Activated CD8-positive, alpha-beta memory T cell treated with anti-CD3 and anti-CD28 coated beads, Interleukin-2, amount 10 ng/mL, durations not matched to agents 7 days and 5 days (primary cell): ENCODE data around the gene SIVA1. TPM values are rescaled to one million over a fixed set of nuclear protein-coding genes. Genes with fewer than 3 reads are reported as not detected.

ENCODE experiments used
- ATAC-seq: fragments of 150-1000 bp; cut with Tn5 transposase; one replicate; pipeline ENCODE4 v1.10.0; 2021; ENCODE audit warnings: moderate library complexity
- CTCF ChIA-PET: fragments of 350-600 bp; sonication (Branson Sonifier 250); formaldehyde crosslinking; loops from one replicate; lab custom pipeline; 2021; ENCODE audit warnings: antibody characterized with exemption; lab: Charles Lee
- DNase-seq: peaks from one replicate; pipeline ENCODE4 v3.0.0-alpha.2; 2020
- H3K27ac Mint-ChIP-seq: one replicate; pipeline ENCODE4 v1.8.0; 2021; ENCODE audit warnings: mild to moderate bottlenecking, mixed read lengths
- H3K27me3 Mint-ChIP-seq: one replicate; pipeline ENCODE4 v1.8.0; 2021; ENCODE audit warnings: mixed read lengths
- H3K36me3 Mint-ChIP-seq: one replicate; pipeline ENCODE4 v1.8.0; 2021; ENCODE audit warnings: mild to moderate bottlenecking, mixed read lengths
- H3K4me1 Mint-ChIP-seq: one replicate; pipeline ENCODE4 v1.8.0; 2021; ENCODE audit warnings: mixed read lengths
- H3K4me3 Mint-ChIP-seq: one replicate; pipeline ENCODE4 v1.8.0; 2021; ENCODE audit warnings: mild to moderate bottlenecking, moderate library complexity, mixed read lengths
- H3K9me3 Mint-ChIP-seq: one replicate; pipeline ENCODE4 v1.8.0; 2022; ENCODE audit warnings: low read depth, mixed read lengths
- total RNA-seq, 2 experiments: library from RNA; stranded (reverse); gene quantifications; one replicate each; pipeline ENCODE4 v1.2.3, GENCODE V29; 2021

The SIVA1 gene
- total RNA-seq, 2 experiments from 2014 or later: 127 to 140 TPM

DNA sequence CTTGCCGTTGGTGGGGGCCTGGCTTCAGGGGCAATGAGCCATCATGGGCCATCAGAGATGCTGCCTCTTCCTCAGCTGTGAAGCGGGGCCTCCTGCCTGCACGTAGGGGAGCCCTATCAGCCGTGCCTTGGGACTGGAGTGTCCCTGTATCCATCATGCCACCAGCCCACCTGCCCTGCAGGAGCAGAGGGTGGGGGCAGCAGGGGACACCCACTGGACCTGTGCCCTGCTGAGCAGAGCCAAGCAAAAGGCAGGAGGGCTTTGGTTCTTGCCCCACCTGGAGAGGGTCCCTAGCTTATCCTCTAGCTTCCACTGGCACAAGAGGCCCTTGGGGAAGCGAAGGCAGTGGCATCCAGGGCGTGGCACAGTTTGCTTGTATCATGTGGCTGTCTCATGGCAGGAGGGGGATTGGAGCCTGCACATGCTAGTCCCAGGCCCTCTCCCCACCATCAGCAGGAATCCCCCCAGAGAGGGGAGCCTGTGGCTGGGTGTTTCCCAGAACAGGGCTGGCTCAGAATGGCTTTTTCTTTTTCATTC lies 18.8 kb upstream of the SIVA1 start:
- CTCF ChIA-PET: no interaction called here
- H3K9me3 Mint-ChIP-seq: no peaks in the 10 kb centered on the region

DNA sequence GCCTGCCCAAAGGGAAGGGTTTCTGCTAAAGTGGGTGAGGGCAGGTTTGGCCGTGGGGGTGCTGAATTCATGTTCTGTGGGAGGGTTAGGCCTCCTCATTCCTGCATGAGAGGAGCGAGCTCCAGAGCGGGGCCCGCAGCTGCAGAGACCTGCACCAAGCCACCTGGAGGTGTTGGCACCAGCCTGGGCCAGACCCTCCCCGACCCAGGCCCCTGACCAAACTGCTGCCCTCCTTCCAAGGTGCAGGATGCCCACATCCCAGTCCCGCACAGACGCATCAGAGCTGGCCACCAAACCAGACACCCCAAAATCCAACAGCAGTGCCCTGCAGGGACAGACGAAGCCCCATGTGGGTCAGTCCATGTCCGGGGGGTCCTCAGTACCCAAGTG lies 18.4 kb upstream of the SIVA1 start:
- no peaks in the 10 kb centered on the region for H3K36me3 Mint-ChIP-seq
- DNase-seq (no peak), ATAC-seq (no peak)
- no peak overlapping the region for H3K4me3 Mint-ChIP-seq
- CTCF ChIA-PET: no interaction called here
- H3K9me3 Mint-ChIP-seq: no peaks in the 10 kb centered on the region
- H3K27ac Mint-ChIP-seq: no peak overlapping the region
- H3K4me1 Mint-ChIP-seq: no peaks in the 10 kb centered on the region
- no peaks in the 10 kb centered on the region for H3K27me3 Mint-ChIP-seq

More for the DNA sequence above, 18.8 kb upstream of the SIVA1 start:
- Mint-ChIP-seq H3K27ac (no peak overlapping the region), H3K36me3 (no peaks in the 10 kb centered on the region), H3K27me3 (no peaks in the 10 kb centered on the region), H3K4me1 (no peaks in the 10 kb centered on the region), H3K4me3 (no peak overlapping the region)
- ATAC-seq: no peak
- no peak for DNase-seq

DNA sequence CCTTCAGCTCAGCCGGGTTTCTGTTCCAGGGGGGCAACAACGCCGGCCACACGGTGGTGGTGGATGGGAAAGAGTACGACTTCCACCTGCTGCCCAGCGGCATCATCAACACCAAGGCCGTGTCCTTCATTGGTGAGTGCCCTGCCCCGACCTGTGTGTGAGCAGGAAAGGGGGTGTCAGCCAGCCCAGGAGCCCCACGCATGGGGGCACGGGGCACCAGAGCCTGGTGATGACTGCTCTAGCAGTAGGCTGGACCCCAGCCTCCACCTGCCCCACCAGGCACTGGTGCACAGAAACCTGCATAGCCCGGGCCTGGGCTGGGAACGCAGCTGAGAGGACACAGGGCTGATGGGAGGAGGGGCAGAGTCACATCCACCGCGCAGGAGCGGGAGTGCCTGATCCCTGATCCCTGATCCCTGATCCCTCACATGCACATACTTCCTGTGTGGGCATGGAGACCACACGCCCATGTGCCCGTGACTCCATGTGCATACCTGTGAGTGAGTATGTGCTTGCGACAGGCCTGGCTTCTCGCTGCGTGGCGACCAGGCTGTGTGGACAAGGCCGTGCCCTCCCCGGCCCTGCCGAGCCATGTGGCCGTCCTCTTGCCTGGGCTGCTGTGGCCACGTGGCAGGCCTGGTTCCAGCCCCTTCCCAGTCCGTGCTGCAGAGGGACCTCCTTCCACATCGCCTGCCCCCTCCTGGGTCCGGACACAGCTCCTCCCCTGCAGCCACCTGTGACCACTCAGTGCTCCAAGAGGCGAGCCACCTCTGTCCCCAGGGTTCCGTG lies 17.8 kb upstream of the SIVA1 start:
- no peaks in the 10 kb centered on the region for H3K4me1 Mint-ChIP-seq
- H3K9me3 Mint-ChIP-seq: no peaks in the 10 kb centered on the region
- DNase-seq (no peak), ATAC-seq (no peak)
- H3K4me3 Mint-ChIP-seq: no peak overlapping the region
- no peaks in the 10 kb centered on the region for H3K27me3 Mint-ChIP-seq
- H3K36me3 Mint-ChIP-seq: no peaks in the 10 kb centered on the region
- CTCF ChIA-PET: no interaction called here
- no peak overlapping the region for H3K27ac Mint-ChIP-seq

DNA sequence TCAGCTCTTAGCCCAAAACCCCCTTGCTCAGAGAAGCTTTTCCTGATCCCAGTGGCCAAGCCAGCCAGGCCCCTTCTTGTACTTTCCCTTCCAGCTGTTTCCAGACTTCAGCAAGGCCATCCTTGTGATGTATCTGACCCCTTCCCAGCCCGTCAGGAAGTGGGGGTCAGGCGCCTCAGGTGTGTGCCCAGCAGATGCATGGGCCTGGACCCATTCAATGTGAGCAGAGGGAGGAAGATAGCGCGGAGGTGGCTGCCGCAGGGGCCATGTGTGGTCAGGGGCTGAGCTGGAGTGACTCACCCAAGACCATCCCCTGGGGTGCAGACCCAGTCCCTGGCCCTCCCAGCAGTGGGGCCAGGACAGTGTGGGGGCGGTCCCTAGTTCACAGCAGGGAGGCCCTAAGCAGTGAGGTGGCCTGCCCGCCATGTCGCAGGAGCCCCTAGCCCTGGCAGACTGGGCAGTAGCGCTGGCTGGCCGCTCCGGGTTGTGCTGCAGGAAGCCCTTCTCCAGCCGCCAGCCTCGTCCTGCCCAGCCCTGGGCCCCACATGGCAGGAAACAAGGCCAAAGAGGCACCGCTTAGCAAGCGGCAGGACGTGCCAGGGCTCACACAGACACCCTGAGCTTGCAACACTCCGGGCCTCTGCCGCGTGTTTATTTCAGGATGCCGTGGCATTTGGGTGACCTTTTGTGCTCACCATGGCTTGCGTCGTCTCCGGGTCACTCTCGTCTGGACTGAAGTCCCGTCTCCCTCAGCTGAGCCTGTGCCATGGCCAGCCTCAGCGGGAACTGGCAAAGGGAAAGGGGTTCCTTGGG lies 16.9 kb upstream of the SIVA1 start:
- no peaks in the 10 kb centered on the region for H3K27me3 Mint-ChIP-seq
- CTCF ChIA-PET: no interaction called here
- ATAC-seq (no peak), DNase-seq (no peak)
- H3K27ac Mint-ChIP-seq: no peak overlapping the region
- no peak overlapping the region for H3K4me3 Mint-ChIP-seq
- no peaks in the 10 kb centered on the region for H3K36me3 Mint-ChIP-seq
- no peaks in the 10 kb centered on the region for H3K9me3 Mint-ChIP-seq
- no peaks in the 10 kb centered on the region for H3K4me1 Mint-ChIP-seq

DNA sequence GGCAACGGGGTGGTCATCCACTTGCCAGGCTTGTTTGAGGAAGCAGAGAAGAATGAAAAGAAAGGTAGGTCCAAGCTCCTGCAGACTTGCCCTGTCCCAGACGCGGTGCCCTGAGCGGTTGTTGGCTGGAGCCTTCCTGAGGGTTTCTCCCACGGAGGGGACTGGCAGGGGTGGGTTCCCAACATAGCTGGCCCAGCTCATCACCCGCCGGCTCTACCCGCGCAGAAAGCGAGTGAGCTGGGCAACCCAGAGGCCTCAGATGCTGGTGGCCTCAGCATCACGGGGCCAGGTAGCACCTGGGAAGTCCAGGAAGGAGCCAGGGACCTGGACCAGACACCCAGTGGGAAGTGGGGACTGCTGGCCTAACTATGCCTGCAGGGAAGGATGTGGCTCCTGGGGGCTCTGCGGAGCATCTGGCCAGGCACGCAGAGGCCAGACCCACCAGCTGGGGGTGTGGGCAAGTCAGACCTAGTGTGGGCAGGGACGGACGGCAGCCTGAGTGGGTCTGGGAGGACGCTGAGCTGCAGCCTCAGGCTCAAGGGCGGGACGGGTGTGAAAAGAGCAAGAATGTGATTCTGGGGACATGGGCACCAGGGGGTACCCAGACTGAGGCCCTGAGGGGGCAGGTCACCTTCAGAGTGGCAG lies 14.4 kb upstream of the SIVA1 start:
- CTCF ChIA-PET: interaction anchor here (1.0 to 1.6 kb wide), 2 partner anchors 14 to 15 kb away, joined by 3 to 5 read pairs; partner anchors contain the start of gene ADSS1

DNA sequence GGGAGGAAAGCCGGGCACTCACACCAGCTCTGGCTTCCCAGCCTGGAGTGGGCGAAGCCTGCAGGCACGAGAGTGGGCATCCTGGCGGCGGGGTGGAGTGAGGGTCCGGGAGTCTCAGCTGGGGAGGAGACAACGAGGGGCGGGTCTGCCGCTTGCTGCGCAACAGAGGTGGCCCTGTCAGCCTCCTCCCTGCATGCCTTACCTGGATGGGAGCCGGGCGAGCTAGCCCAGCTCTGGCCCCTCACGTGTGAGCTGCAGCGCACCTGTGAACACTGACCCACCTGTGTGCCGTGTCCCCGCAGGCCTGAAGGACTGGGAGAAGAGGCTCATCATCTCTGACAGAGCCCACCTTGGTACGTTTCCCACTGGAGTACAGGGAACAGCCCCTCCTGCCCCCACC lies 13.9 kb upstream of the SIVA1 start:
- no peak overlapping the region for H3K4me3 Mint-ChIP-seq
- no peaks in the 10 kb centered on the region for H3K27me3 Mint-ChIP-seq
- no peak overlapping the region for H3K27ac Mint-ChIP-seq
- DNase-seq (no peak), ATAC-seq (no peak)
- H3K4me1 Mint-ChIP-seq: no peaks in the 10 kb centered on the region
- no peaks in the 10 kb centered on the region for H3K36me3 Mint-ChIP-seq
- CTCF ChIA-PET: interaction anchor here (1.0 kb wide), 2 partner anchors 13 to 15 kb away, joined by 3 to 4 read pairs; partner anchors contain the start of genes ADSS1 and SIVA1
- no peaks in the 10 kb centered on the region for H3K9me3 Mint-ChIP-seq

More for the DNA sequence above, 14.4 kb upstream of the SIVA1 start:
- no peaks in the 10 kb centered on the region for H3K9me3 Mint-ChIP-seq
- no peak for ATAC-seq
- no peaks in the 10 kb centered on the region for H3K4me1 Mint-ChIP-seq
- no peak overlapping the region for H3K27ac Mint-ChIP-seq
- H3K4me3 Mint-ChIP-seq: no peak overlapping the region
- no peaks in the 10 kb centered on the region for H3K36me3 Mint-ChIP-seq
- H3K27me3 Mint-ChIP-seq: no peaks in the 10 kb centered on the region
- no peak for DNase-seq

DNA sequence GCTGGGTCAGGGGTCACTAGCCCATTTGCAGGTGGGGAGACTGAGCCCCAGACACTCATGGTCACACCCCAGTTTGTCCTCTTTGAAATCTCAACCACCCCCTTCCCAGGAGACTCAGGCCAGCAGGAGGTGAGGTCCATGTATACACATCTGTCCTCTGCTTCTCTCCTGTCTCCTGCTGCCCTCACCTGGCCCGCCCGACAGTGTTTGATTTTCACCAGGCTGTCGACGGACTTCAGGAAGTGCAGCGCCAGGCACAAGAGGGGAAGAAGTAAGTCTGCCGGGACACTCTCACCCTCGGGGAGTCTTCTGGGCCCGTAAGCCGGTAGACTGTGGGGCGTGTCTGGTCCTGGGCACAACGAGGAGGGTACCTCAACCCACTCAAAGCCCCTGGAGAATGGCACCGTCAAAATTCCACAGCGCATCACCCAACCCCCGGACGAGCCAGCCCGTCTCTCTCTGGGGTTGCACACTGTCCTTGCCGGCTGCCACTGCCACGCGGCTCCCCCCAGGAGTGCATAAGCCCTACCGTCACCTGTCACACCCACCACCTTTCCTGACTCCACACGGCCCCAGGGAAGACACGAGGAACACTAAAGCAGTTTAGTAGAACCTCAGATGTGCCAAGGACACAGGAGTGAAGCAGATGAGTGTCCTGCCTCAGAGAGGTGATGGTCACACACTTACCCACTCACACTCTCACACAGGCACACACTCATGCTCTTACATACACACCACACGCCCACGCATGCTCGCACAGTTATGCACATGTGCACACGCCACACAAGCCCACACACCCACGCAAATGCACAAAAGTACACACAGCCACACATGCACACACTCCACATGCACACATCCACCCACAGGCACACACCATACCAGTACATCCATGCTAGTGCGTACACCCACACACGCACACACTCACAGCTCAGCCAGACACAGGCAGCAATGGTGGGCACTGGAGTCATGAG lies 13.1 kb upstream of the SIVA1 start:
- Mint-ChIP-seq H3K36me3 (no peaks in the 10 kb centered on the region), H3K4me1 (peaks cover 5% of the 10 kb centered on the region), H3K9me3 (no peaks in the 10 kb centered on the region), H3K27me3 (no peaks in the 10 kb centered on the region), H3K4me3 (no peak overlapping the region), H3K27ac (no peak overlapping the region)
- CTCF ChIA-PET: interaction anchor here (1.0 kb wide), 2 partner anchors 13 to 16 kb away, joined by 3 to 4 read pairs; partner anchors contain the start of genes ADSS1 and SIVA1
- ATAC-seq (no peak), DNase-seq (no peak)

DNA sequence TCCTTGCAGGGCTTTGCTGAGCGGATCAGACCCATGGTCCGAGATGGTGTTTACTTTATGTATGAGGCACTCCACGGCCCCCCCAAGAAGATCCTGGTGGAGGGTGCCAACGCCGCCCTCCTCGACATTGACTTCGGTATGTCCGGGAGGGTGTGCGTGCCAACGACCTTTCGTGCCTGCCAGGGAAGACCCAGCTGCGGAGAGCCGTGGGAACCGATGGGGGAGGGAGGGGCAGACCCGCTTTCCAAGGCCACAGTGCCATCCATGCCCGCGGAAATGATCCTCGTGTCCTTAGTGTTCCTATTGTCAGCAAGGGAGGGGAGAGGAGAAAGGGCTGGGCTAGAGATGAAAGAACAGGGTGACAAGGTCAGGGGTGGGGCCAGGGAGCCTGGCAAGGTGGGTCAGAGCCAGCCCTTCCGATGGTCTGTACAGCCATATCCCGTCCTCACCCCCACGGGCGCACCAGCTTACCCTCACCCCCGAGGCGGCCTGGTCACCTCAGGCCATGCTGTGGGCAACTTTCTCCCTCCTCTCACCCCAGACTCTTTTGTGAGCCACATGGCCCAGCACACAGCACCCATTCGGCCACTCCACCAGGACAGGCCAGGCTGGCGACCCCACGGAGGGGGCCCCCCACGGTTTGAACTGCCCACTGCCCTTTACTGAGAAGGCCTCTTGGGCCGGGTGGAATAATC lies 11.7 kb upstream of the SIVA1 start:
- no peak for DNase-seq
- Mint-ChIP-seq H3K4me1 (peaks cover 19% of the 10 kb centered on the region), H3K4me3 (no peak overlapping the region), H3K27ac (no peak overlapping the region), H3K36me3 (no peaks in the 10 kb centered on the region), H3K9me3 (no peaks in the 10 kb centered on the region), H3K27me3 (no peaks in the 10 kb centered on the region)
- ATAC-seq: no peak
- CTCF ChIA-PET: no interaction called here

DNA sequence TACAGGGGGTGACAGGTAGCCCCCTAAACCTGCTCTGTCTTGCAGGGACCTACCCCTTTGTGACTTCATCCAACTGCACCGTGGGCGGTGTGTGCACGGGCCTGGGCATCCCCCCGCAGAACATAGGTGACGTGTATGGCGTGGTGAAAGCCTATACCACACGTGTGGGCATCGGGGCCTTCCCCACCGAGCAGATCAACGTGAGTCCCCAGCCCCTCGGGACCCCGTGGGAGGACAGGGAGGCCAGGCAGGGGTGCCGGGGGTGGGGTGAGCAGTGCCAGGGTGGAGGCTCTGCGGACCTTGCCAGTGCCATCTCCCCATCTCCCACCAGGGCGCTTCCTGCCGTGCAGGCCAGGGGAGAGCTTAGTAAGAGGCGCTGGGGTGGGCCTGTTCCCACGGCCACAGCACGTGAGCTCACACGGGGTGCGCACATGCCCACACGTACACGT lies 11.1 kb upstream of the SIVA1 start:
- Mint-ChIP-seq H3K9me3 (no peaks in the 10 kb centered on the region), H3K27me3 (no peaks in the 10 kb centered on the region), H3K4me1 (peaks cover 25% of the 10 kb centered on the region), H3K27ac (no peak overlapping the region), H3K4me3 (no peak overlapping the region), H3K36me3 (no peaks in the 10 kb centered on the region)
- CTCF ChIA-PET: no interaction called here
- DNase-seq: no peak
- no peak for ATAC-seq

DNA sequence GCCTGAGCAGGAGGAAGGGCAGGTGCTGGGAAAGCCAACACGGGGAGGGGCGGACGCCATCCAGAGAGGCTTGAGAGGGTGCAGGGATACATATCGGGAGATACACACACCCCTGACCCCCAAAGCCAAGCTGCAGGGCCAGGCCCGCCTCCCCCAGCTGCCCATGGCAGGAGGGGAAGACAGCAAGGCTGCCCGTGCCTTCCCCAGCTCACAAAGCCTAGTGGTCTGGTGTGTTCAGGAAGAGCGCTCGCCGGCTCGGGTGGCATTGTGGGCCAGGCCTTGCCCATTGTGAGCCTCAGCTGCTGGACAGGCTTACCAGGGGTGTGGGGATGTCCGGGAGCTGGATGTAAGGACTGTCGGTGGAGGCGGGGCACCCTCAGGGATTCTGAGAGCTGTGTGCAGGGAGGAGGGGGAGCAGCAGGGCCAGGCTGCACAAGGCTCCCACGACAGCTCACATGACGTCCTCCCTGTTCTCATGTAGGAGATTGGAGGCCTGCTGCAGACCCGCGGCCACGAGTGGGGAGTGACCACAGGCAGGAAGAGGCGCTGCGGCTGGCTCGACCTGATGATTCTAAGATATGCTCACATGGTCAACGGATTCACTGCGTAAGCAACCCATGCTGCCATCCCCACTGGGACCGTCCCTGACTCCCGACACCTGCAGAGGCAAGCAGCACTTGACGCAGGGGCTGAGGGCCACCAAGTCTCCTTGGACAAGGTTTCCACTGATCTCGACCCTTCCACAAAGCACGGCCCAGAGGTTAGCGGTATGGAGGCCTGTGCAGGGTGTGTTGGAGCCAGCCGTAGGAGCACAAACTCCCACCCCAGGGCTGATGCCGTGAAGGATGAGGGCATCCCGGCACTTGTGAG lies 10.1 kb upstream of the SIVA1 start:
- Mint-ChIP-seq H3K9me3 (no peaks in the 10 kb centered on the region), H3K27me3 (no peaks in the 10 kb centered on the region), H3K27ac (no peak overlapping the region), H3K4me3 (no peak overlapping the region), H3K36me3 (no peaks in the 10 kb centered on the region), H3K4me1 (peaks cover 25% of the 10 kb centered on the region)
- no peak for ATAC-seq
- CTCF ChIA-PET: interaction anchor here (1.2 to 1.6 kb wide), 2 partner anchors 10 to 26 kb away, joined by 3 read pairs; partner anchors contain the start of gene SIVA1
- no peak for DNase-seq
